MCF 10A (cell line): ENCODE results near the gene CPSF6. TPM values are rescaled to one million over a fixed set of nuclear protein-coding genes. Genes with fewer than 3 reads are reported as not detected.

Experiments used
- BruUV-seq: library from RNA; stranded (reverse); fragments of 400-500 nt; replicated peaks from 2 replicates; lab custom pipeline; 2021; lab: Mats Ljungman, UMichigan
- CTCF ChIA-PET: fragments of 300-600 bp; sonication (Branson Sonifier 250); formaldehyde crosslinking; extraction: SDS; loops from one replicate; lab custom pipeline; 2021; ENCODE audit warnings: antibody characterized with exemption, inconsistent platforms; lab: Yijun Ruan, JAX
- POLR2A ChIA-PET: fragments of 300-600, 350-650 bp; sonication (Branson Sonifier 250); formaldehyde crosslinking; extraction: SDS; loops from one replicate; lab custom pipeline; 2020; ENCODE audit warnings: antibody characterized with exemption, inconsistent platforms; lab: Yijun Ruan, JAX
- DNase-seq: peaks from one replicate; pipeline ENCODE4 v3.0.0-alpha.2; 2018; ENCODE audit not compliant: unreplicated experiment
- H3K27ac Mint-ChIP-seq: one replicate; pipeline ENCODE4 v1.8.0; 2022; ENCODE audit warnings: mild to moderate bottlenecking, low read depth, mixed read lengths; ENCODE audit not compliant: unreplicated experiment
- H3K27me3 Mint-ChIP-seq: one replicate; pipeline ENCODE4 v1.8.0; 2022; ENCODE audit warnings: mixed read lengths; ENCODE audit not compliant: insufficient read depth, unreplicated experiment
- H3K36me3 Mint-ChIP-seq: one replicate; pipeline ENCODE4 v1.8.0; 2022; ENCODE audit warnings: mild to moderate bottlenecking, moderate library complexity, mixed read lengths; ENCODE audit not compliant: insufficient read depth, unreplicated experiment
- H3K4me1 Mint-ChIP-seq: one replicate; pipeline ENCODE4 v1.8.0; 2022; ENCODE audit warnings: mixed read lengths; ENCODE audit not compliant: insufficient read depth, unreplicated experiment
- H3K4me3 Mint-ChIP-seq: one replicate; pipeline ENCODE4 v1.8.0; 2022; ENCODE audit warnings: mild to moderate bottlenecking, moderate library complexity, mixed read lengths; ENCODE audit not compliant: unreplicated experiment
- H3K9me3 Mint-ChIP-seq: one replicate; pipeline ENCODE4 v1.8.0; 2022; ENCODE audit warnings: mixed read lengths; ENCODE audit not compliant: unreplicated experiment
- intact Hi-C: fragments of 100-400 bp; cut with micrococcal nuclease; formaldehyde crosslinking; loops from 2 replicates; pipeline ENCODE4 v1.14.1; 2022
- total RNA-seq: library from RNA; stranded (reverse); gene quantifications from 2 replicates; pipeline ENCODE4 v1.2.3, GENCODE V29; 2022
- TF ChIP-seq, protein P1 (sequence below): fragments of 200-600 bp; IDR thresholded peaks from one replicate; pipeline ENCODE4 v1.8.0; 2022; ENCODE audit warnings: antibody characterized with exemption, mild to moderate bottlenecking; ENCODE audit not compliant: unreplicated experiment

The CPSF6 gene
- total RNA-seq, 1 experiment from 2014 or later: 58.9 TPM

DNA sequence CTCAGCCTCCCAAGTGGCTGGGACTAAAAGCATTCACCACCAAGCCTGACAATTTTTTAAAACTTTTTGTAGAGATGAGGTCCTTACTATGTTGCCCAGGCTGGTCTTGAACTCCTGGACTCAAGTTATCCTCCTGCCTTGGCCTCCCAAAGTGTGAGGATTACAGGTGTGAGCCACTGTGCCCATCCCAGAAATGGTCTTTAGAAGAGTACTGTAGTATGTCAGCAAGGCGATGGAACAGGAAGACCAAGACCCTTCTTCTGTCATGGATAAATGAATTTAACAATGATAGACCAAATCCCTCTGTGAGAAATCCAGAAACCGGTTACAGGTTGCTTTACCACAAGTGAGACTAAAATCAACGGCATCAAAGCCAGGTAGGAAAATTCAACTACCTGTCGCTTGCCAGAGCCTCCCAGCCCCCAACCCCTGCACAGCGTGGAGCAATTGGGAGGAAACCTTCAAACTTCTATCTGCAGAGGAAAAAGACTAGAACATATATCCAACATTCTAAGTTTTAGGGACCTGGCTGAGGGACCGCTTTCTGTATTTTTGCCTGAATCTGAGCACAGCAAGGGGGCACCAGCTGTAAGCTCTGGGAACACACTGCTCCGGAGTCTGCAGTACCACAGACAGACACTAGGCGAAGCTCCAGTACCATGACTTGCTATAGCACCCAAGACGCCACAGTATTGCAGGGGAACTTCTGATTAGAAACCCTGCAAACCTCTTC lies 51.3 kb downstream of the CPSF6 start:
- no TSS peak for BruUV-seq
- Mint-ChIP-seq H3K27me3 (peaks cover 77% of the 10 kb centered on the region), H3K4me1 (peaks cover 6% of the 10 kb centered on the region), H3K36me3 (no peaks in the 10 kb centered on the region), H3K9me3 (no peaks in the 10 kb centered on the region), H3K4me3 (no peak overlapping the region), H3K27ac (no peak overlapping the region)
- ChIA-PET CTCF (interaction anchor here (1.0 to 2.0 kb wide), 5 partner anchors 8 to 280 kb away, joined by 3 to 5 read pairs (median 4); no protein-coding TSS in a partner anchor), POLR2A (interaction anchor here (0.6 to 1.2 kb wide), 2 partner anchors 9 to 39 kb away, joined by 3 read pairs; no protein-coding TSS in a partner anchor)
- TF ChIP-seq, protein P1, sequence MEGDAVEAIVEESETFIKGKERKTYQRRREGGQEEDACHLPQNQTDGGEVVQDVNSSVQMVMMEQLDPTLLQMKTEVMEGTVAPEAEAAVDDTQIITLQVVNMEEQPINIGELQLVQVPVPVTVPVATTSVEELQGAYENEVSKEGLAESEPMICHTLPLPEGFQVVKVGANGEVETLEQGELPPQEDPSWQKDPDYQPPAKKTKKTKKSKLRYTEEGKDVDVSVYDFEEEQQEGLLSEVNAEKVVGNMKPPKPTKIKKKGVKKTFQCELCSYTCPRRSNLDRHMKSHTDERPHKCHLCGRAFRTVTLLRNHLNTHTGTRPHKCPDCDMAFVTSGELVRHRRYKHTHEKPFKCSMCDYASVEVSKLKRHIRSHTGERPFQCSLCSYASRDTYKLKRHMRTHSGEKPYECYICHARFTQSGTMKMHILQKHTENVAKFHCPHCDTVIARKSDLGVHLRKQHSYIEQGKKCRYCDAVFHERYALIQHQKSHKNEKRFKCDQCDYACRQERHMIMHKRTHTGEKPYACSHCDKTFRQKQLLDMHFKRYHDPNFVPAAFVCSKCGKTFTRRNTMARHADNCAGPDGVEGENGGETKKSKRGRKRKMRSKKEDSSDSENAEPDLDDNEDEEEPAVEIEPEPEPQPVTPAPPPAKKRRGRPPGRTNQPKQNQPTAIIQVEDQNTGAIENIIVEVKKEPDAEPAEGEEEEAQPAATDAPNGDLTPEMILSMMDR: peak; percentile 88
- peak; percentile 81 for DNase-seq
- intact Hi-C loops: loop anchor here (2.0 kb wide), 1 partner anchor 280 kb away; no protein-coding TSS in a partner anchor

DNA sequence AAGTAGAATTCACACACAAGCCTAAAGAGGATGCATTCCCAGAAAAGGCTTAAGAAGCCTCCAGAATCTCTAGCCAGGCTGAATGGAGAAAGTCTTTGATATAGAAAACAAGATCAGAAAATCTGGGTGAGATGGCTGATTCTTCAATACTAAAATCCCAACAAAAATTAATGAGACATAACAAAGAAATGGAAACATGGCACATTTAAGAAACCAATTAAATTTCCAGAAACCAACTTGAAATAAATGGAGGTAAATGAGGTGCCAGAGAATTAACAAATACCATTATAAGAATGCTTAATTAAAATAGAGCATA lies 51.9 kb downstream of the CPSF6 start:
- DNase-seq: no peak
- H3K4me3 Mint-ChIP-seq: no peak overlapping the region
- H3K27me3 Mint-ChIP-seq: peaks cover 79% of the 10 kb centered on the region
- TF ChIP-seq, protein P1: no peak
- peaks cover 6% of the 10 kb centered on the region for H3K4me1 Mint-ChIP-seq
- BruUV-seq: no TSS peak
- peaks cover 4% of the 10 kb centered on the region for H3K9me3 Mint-ChIP-seq
- no peaks in the 10 kb centered on the region for H3K36me3 Mint-ChIP-seq
- CTCF ChIA-PET: interaction anchor here (0.8 to 2.0 kb wide), 6 partner anchors 8 to 346 kb away, joined by 3 to 5 read pairs (median 4); no protein-coding TSS in a partner anchor
- no peak overlapping the region for H3K27ac Mint-ChIP-seq
- intact Hi-C loops: loop anchor here (2.0 kb wide), 1 partner anchor 280 kb away; no protein-coding TSS in a partner anchor
- POLR2A ChIA-PET: interaction anchor here (1.2 kb wide), 1 partner anchor 9 kb away, joined by 3 read pairs; no protein-coding TSS in a partner anchor

DNA sequence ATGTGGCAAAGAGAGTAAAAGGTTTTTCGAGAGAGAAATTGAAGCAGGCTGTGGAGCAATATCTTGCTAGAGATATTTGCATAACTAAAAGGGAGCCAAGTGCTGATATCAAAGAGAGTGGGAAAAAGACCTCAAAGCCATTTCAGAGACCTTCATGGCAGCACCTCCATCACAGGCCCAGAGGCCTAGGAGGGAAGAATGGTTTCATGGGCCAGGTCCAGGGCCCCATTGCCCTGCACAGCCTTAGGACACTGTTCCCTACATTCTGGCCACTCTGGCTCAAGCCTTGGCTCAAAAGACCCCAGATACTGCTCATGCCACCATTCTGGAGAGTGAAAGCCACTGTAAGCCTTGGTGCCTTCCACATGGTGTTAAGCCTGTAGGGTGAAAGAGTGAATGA lies 58.8 kb downstream of the CPSF6 start:
- Mint-ChIP-seq H3K9me3 (peaks cover 9% of the 10 kb centered on the region), H3K27ac (no peak overlapping the region), H3K4me3 (no peak overlapping the region), H3K27me3 (peaks cover 27% of the 10 kb centered on the region), H3K36me3 (no peaks in the 10 kb centered on the region), H3K4me1 (peaks cover 4% of the 10 kb centered on the region)
- intact Hi-C loops: no loop called here
- CTCF ChIA-PET: interaction anchor here (1.1 kb wide), 1 partner anchor 11 kb away, joined by 4 read pairs; no protein-coding TSS in a partner anchor
- DNase-seq: no peak
- TF ChIP-seq, protein P1: no peak
- POLR2A ChIA-PET: no interaction called here
- BruUV-seq: no TSS peak

DNA sequence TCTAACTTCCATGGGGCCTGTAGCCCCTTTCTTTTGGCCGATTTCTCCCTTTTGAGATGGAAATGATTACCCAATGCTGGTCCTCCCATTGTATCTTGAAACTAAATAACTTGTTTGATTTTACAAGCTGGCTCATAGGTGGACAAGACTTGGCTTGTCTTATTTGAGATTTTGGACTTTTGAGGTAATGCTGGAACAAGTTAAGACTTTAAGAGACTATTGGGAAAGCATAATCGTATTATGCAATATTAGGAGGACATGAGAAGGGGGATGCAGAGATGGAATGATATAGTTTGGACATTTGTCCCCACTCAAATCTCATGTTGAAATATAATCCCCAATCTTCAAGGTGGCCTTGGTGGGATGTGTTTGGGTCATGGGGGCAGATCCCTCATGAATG lies 59.6 kb downstream of the CPSF6 start:
- no peaks in the 10 kb centered on the region for H3K36me3 Mint-ChIP-seq
- DNase-seq: peak; percentile 40
- intact Hi-C loops: no loop called here
- H3K4me3 Mint-ChIP-seq: no peak overlapping the region
- peaks cover 19% of the 10 kb centered on the region for H3K27me3 Mint-ChIP-seq
- POLR2A ChIA-PET: no interaction called here
- TF ChIP-seq, protein P1: no peak
- H3K27ac Mint-ChIP-seq: no peak overlapping the region
- peaks cover 4% of the 10 kb centered on the region for H3K4me1 Mint-ChIP-seq
- H3K9me3 Mint-ChIP-seq: peaks cover 9% of the 10 kb centered on the region
- BruUV-seq: no TSS peak
- CTCF ChIA-PET: interaction anchor here (0.6 to 1.1 kb wide), 3 partner anchors 8 to 1049 kb away, joined by 3 to 4 read pairs (median 4); no protein-coding TSS in a partner anchor
